K562 (cell line): ENCODE results near the gene SH3BGRL3. TPM values are rescaled to one million over a fixed set of nuclear protein-coding genes. Genes with fewer than 3 reads are reported as not detected.

Experiments used
- BRD9 ChIP-seq: fragments of 450-650 bp; IDR thresholded peaks from 2 replicates; pipeline ENCODE4 v1.6.1; 2018; ENCODE audit warnings: low read depth; ENCODE audit not compliant: partially characterized antibody
- CAMTA2 ChIP-seq: fragments of 250-450 bp; sonication (Bioruptor Pico); conservative IDR thresholded peaks from 2 replicates; pipeline ENCODE4 v1.5.1; 2022
- CEBPG ChIP-seq, 3 experiments: fragments of 200-800 bp in 1 of 3; sonication (Bioruptor generic) in 1 of 3; sonication (generic) in 1 of 3; formaldehyde crosslinking in 1 of 3; IDR thresholded peaks in 2 of 3; conservative IDR thresholded peaks in 1 of 3; 2 replicates each; pipeline versions ENCODE4 v1.6.1 to v1.8.0; 2016 to 2022; ENCODE audit warnings: missing compliant biosample characterization in 2 of 3, missing genetic modification characterization in 2 of 3, mild to moderate bottlenecking in 1 of 3, missing genetic modification reagents in 1 of 3
- ELK1 ChIP-seq: sonication (generic); formaldehyde crosslinking; IDR thresholded peaks from 2 replicates; pipeline ENCODE4 v1.8.1; 2022; ENCODE audit warnings: missing genetic modification reagents
- FOXK1 ChIP-seq: sonication (generic); formaldehyde crosslinking; IDR thresholded peaks from 2 replicates; pipeline ENCODE4 v1.8.0; 2022; ENCODE audit warnings: missing genetic modification reagents, mild to moderate bottlenecking, borderline replicate concordance
- HMG20A ChIP-seq: fragments of 450-650 bp; formaldehyde crosslinking; conservative IDR thresholded peaks from 2 replicates; pipeline ENCODE4 v1.4.0; 2020; ENCODE audit warnings: mild to moderate bottlenecking, mixed read lengths
- KAT2B ChIP-seq: IDR thresholded peaks from one replicate; pipeline ENCODE4 v1.6.1; 2012; ENCODE audit warnings: low read depth, mild to moderate bottlenecking, control low read depth, inconsistent platforms, low read length, moderate library complexity
- MXI1 ChIP-seq: IDR thresholded peaks from 2 replicates; pipeline ENCODE4 v1.6.1; 2011; ENCODE audit warnings: low read depth, mild to moderate bottlenecking, improper control_type of control experiment, low read length
- NFATC3 ChIP-seq: fragments of 450-650 bp; IDR thresholded peaks from 2 replicates; pipeline ENCODE4 v1.6.1; 2017; ENCODE audit warnings: mild to moderate bottlenecking
- PKNOX1 ChIP-seq: fragments of 450-650 bp; IDR thresholded peaks from 2 replicates; pipeline ENCODE4 v1.6.1; 2016
- POLR3A ChIP-seq: IDR thresholded peaks from 2 replicates; pipeline ENCODE4 v1.6.1; 2011; ENCODE audit warnings: borderline replicate concordance, mild to moderate bottlenecking, moderate library complexity; ENCODE audit not compliant: insufficient read length, insufficient read depth; ENCODE audit errors: extremely low read depth
- REST ChIP-seq, 2 experiments: fragments of 450-650 bp; formaldehyde crosslinking in 1 of 2; IDR thresholded peaks; 2 replicates each; pipeline versions ENCODE4 v1.4.0 to v1.6.1; 2014 to 2020; ENCODE audit warnings: mild to moderate bottlenecking in 2 of 2, borderline replicate concordance in 1 of 2, low read depth in 1 of 2
- SMAD2 ChIP-seq: fragments of 150-350 bp; IDR thresholded peaks from 2 replicates; pipeline ENCODE4 v1.6.1; 2014; ENCODE audit warnings: low read depth, mild to moderate bottlenecking, low read length
- THAP12 ChIP-seq: fragments of 250-450 bp; sonication (Bioruptor Pico); IDR thresholded peaks from 2 replicates; pipeline ENCODE4 v1.9.0; 2021; ENCODE audit warnings: mild to moderate bottlenecking, inconsistent platforms
- polyA plus RNA-seq, 8 experiments: library from polyadenylated mRNA; depleted of rRNA in 4 of 8; stranded (reverse) in 5 of 8; unstranded in 3 of 8; fragments of >200 nt; fragmentation: Nextera tagmentation in 2 of 8; fragmentation: Illumina TruSeq in 1 of 8; extraction: Ambion mirVana in 2 of 8; extraction: Trizol in 1 of 8; gene quantifications; 2 replicates each; pipeline versions ENCODE4 v1.2.1 to v1.2.3, GENCODE V29; 2011 to 2014; ENCODE audit warnings: inconsistent platforms in 1 of 8, missing spikeins in 1 of 8
- total RNA-seq, 7 experiments: library from RNA; depleted of rRNA in 6 of 7; stranded (reverse); fragments of >200 nt in 6 of 7; fragmentation: Illumina TruSeq in 2 of 7; extraction: Trizol in 2 of 7; gene quantifications; 2 replicates each; pipeline versions ENCODE4 v1.2.1 to v1.2.3, GENCODE V29; 2011 to 2021; ENCODE audit warnings: low replicate concordance in 1 of 7

Gene SH3BGRL3
- total and polyA plus RNA-seq, 9 of the 15 experiments (the other 6 are each of a cell fraction or from before 2014, with no cell fraction given): 30.3 to 140 (median 54.2) TPM

GRCh38 chr1:26287033-26287711 is 7.3 kb downstream of the SH3BGRL3 start (continued):
- TF ChIP-seq REST (IDR thresholded peaks at IDR 0.05; ENCODE audit: borderline replicate concordance): peak; percentile 19; the same call in 1 of the 2 replicates
- TF ChIP-seq REST (CRISPR knock-in tag; IDR thresholded peaks at IDR 0.05; ENCODE audit: low read depth): no peak
- TF ChIP-seq PKNOX1: peak; percentile 71
- no peak for TF ChIP-seq POLR3A
- no peak for TF ChIP-seq NFATC3
- peak; percentile 98 for TF ChIP-seq CEBPG (CRISPR knock-in tag; IDR thresholded peaks at IDR 0.05)
- TF ChIP-seq CEBPG (tag; conservative IDR thresholded peaks at IDR 0.05 in 1 of 2, IDR thresholded peaks at IDR 0.05 in 1 of 2): peak; percentile 78 to 88
- no peak for TF ChIP-seq ELK1 (CRISPR knock-in tag)
- no peak for TF ChIP-seq BRD9
- TF ChIP-seq SMAD2: no peak
- no peak for TF ChIP-seq CAMTA2 (CRISPR knock-in tag)
- TF ChIP-seq HMG20A (CRISPR knock-in tag): no peak
- peak; percentile 89 for TF ChIP-seq MXI1
- 0 out of 2 replicates have a peak, but pooled peaks have one; percentile 12 for TF ChIP-seq FOXK1 (CRISPR knock-in tag)
- TF ChIP-seq KAT2B: no peak
- TF ChIP-seq THAP12: no peak
